ENCODE measurements around the gene TMEM154.

TMEM154 gene

GRCh38 chr4:152572417-152573086 is 107.2 kb downstream of the TMEM154 start:
- Histone ChIP-seq H3K27me3 (ENCODE audit: insufficient read depth, low read length, poor library complexity, severe bottlenecking) (no peaks in the 10 kb centered on the region), H3K4me3 (ENCODE audit: low read length, poor library complexity, severe bottlenecking) (no peak overlapping the region), H3K9me2 (replicated peaks; ENCODE audit: low read depth, low read length) (no peaks in the 10 kb centered on the region), H2AFZ (ENCODE audit: low read length) (no peak overlapping the region), H3K4me2 (ENCODE audit: low read depth, low read length, poor library complexity, severe bottlenecking) (no peak overlapping the region), H4K20me1 (ENCODE audit: insufficient read depth, low read length, poor library complexity, severe bottlenecking) (no peaks in the 10 kb centered on the region), H3F3A (ENCODE audit: low read depth) (no peaks in the 10 kb centered on the region), H3K9ac (ENCODE audit: low read depth, low read length, poor library complexity, severe bottlenecking) (no peak overlapping the region), H3K9me3 (ENCODE audit: insufficient read depth, low read depth, low read length) (no peaks in the 10 kb centered on the region), H3K4me1 (ENCODE audit: insufficient read depth, low read length, poor library complexity, severe bottlenecking) (no peaks in the 10 kb centered on the region), H3K79me2 (ENCODE audit: insufficient read depth, low read length) (no peaks in the 10 kb centered on the region), H3K36me3 (ENCODE audit: insufficient read depth, low read length) (no peaks in the 10 kb centered on the region)
- no peak for TF ChIP-seq EZH2phosphoT487 (IDR thresholded peaks at IDR 0.05; ENCODE audit: borderline replicate concordance)
- no peak for TF ChIP-seq CTCF (conservative IDR thresholded peaks at IDR 0.05; ENCODE audit: low read length)

- no peak overlapping the region for H3K9ac ChIP-seq (ENCODE audit: low read depth, low read length, poor library complexity, severe bottlenecking)
- TF ChIP-seq CTCF (conservative IDR thresholded peaks at IDR 0.05; ENCODE audit: low read length) = no peak
- no peak for TF ChIP-seq EZH2phosphoT487 (IDR thresholded peaks at IDR 0.05; ENCODE audit: borderline replicate concordance)
- no peaks in the 10 kb centered on the region for H3K27me3 ChIP-seq (ENCODE audit: insufficient read depth, low read length, poor library complexity, severe bottlenecking)
- H3K4me3 ChIP-seq (ENCODE audit: low read length, poor library complexity, severe bottlenecking) = no peak overlapping the region
- no peaks in the 10 kb centered on the region for H3K36me3 ChIP-seq (ENCODE audit: insufficient read depth, low read length)
- no peaks in the 10 kb centered on the region for H3F3A ChIP-seq (ENCODE audit: low read depth)
- H3K4me1 ChIP-seq (ENCODE audit: insufficient read depth, low read length, poor library complexity, severe bottlenecking) = no peaks in the 10 kb centered on the region
- H2AFZ ChIP-seq (ENCODE audit: low read length) = no peak overlapping the region
- no peaks in the 10 kb centered on the region for H4K20me1 ChIP-seq (ENCODE audit: insufficient read depth, low read length, poor library complexity, severe bottlenecking)
- H3K4me2 ChIP-seq (ENCODE audit: low read depth, low read length, poor library complexity, severe bottlenecking) = no peak overlapping the region
- no peaks in the 10 kb centered on the region for H3K79me2 ChIP-seq (ENCODE audit: insufficient read depth, low read length)
- no peaks in the 10 kb centered on the region for H3K9me3 ChIP-seq (ENCODE audit: insufficient read depth, low read depth, low read length)
- H3K9me2 ChIP-seq (replicated peaks; ENCODE audit: low read depth, low read length) = no peaks in the 10 kb centered on the region
These were observed 108.0 kb downstream of the TMEM154 start for GRCh38 chr4:152571770-152572169.

- no peaks in the 10 kb centered on the region for H3K27me3 ChIP-seq (ENCODE audit: insufficient read depth, low read length, poor library complexity, severe bottlenecking)
- no peak overlapping the region for H3K4me3 ChIP-seq (ENCODE audit: low read length, poor library complexity, severe bottlenecking)
- H3F3A ChIP-seq (ENCODE audit: low read depth) = no peaks in the 10 kb centered on the region
- no peaks in the 10 kb centered on the region for H3K79me2 ChIP-seq (ENCODE audit: insufficient read depth, low read length)
- H3K9ac ChIP-seq (ENCODE audit: low read depth, low read length, poor library complexity, severe bottlenecking) = no peak overlapping the region
- no peaks in the 10 kb centered on the region for H3K9me3 ChIP-seq (ENCODE audit: insufficient read depth, low read depth, low read length)
- no peaks in the 10 kb centered on the region for H4K20me1 ChIP-seq (ENCODE audit: insufficient read depth, low read length, poor library complexity, severe bottlenecking)
- H3K4me1 ChIP-seq (ENCODE audit: insufficient read depth, low read length, poor library complexity, severe bottlenecking) = no peaks in the 10 kb centered on the region
- H3K36me3 ChIP-seq (ENCODE audit: insufficient read depth, low read length) = no peaks in the 10 kb centered on the region
- no peak overlapping the region for H2AFZ ChIP-seq (ENCODE audit: low read length)
- no peaks in the 10 kb centered on the region for H3K9me2 ChIP-seq (replicated peaks; ENCODE audit: low read depth, low read length)
- TF ChIP-seq EZH2phosphoT487 (IDR thresholded peaks at IDR 0.05; ENCODE audit: borderline replicate concordance) (no peak), CTCF (conservative IDR thresholded peaks at IDR 0.05; ENCODE audit: low read length) (no peak)
- no peak overlapping the region for H3K4me2 ChIP-seq (ENCODE audit: low read depth, low read length, poor library complexity, severe bottlenecking)
These were observed 108.5 kb downstream of the TMEM154 start for GRCh38 chr4:152571296-152571695.
